Thoracic aorta (tissue), 2 donors: ENCODE measurements around the gene CTNNA3. TPM values are rescaled to one million over a fixed set of nuclear protein-coding genes. Genes with fewer than 3 reads are reported as not detected.

Experiments used
- ATAC-seq: fragments of 150-250 bp; one replicate; pipeline ENCODE4 v1.8.0; 2017; ENCODE audit warnings: low read depth; ENCODE audit not compliant: insufficient number of reproducible peaks, low FRiP score
- DNase-seq: peaks from one replicate; pipeline ENCODE4 v3.0.0-alpha.2; 2020; ENCODE audit warnings: low spot score
- H3K27ac ChIP-seq, 2 donors: fragments of 200-600 bp; sonication (generic); 1 replicate in 1 of 2; 2 replicates in 1 of 2; pipeline ENCODE4 v1.5.1; 2016; ENCODE audit warnings: mild to moderate bottlenecking in 2 of 2, moderate library complexity in 2 of 2
- H3K27me3 ChIP-seq: fragments of 200-600 bp; sonication (generic); replicated peaks from 2 replicates; pipeline ENCODE4 v1.6.0; 2016; ENCODE audit warnings: mild to moderate bottlenecking; ENCODE audit not compliant: insufficient read depth
- H3K36me3 ChIP-seq: fragments of 200-600 bp; sonication (generic); one replicate; pipeline ENCODE4 v1.5.1; 2016
- H3K4me1 ChIP-seq, 2 donors: fragments of 200-600 bp; sonication (generic); 1 replicate in 1 of 2; 2 replicates in 1 of 2; pipeline versions ENCODE4 v1.5.1 to v1.6.0; 2016; ENCODE audit warnings: low read depth in 2 of 2, mild to moderate bottlenecking in 1 of 2; ENCODE audit not compliant: control insufficient read depth in 1 of 2
- H3K4me3 ChIP-seq: fragments of 200-600 bp; sonication (generic); 2 replicates; pipeline ENCODE4 v1.5.1; 2016; ENCODE audit warnings: mild to moderate bottlenecking
- H3K9me3 ChIP-seq: fragments of 200-600 bp; sonication (generic); 2 replicates; pipeline ENCODE4 v1.5.1; 2016
- total RNA-seq, 2 donors: library from RNA; depleted of rRNA; stranded (reverse); fragments of >200 nt; gene quantifications; one replicate each; pipeline versions ENCODE4 v1.1.0 to v1.2.3, GENCODE V29; 2016
- TF ChIP-seq, protein P1 (sequence below): fragments of 200-600 bp; sonication (generic); IDR thresholded peaks from one replicate; pipeline ENCODE4 v1.5.1; 2019; ENCODE audit warnings: antibody characterized with exemption

The CTNNA3 gene
- total RNA-seq, 2 donors from 2014 or later: 0.95 to 1.2 TPM

DNA sequence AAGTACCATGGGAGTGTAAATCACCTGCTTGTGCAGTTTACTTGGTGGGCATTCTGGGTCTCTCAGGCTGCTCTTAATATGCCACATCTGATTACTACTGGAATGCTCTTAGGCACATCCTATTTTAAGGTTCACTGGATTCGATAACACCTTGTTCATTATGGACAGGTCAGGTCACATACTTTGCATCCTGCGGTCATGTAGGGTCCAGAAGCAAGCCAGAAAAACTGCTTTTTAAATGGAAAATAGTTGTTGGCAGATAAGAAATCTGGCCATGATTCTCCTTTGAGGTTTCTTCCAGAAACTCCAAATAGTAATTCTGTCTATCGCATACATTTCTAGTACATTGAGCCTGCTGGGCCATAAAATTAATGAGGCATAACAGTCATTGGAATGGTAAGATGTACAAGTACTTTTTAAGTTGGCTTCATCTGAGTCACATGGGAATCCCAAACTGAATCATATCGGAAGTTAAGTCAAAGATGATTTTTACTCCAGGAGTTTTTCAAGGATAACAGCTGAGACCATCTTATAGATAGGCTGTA, 398.3 kb downstream of the CTNNA3 start:
- no peaks in the 10 kb centered on the region for H3K4me1 ChIP-seq

DNA sequence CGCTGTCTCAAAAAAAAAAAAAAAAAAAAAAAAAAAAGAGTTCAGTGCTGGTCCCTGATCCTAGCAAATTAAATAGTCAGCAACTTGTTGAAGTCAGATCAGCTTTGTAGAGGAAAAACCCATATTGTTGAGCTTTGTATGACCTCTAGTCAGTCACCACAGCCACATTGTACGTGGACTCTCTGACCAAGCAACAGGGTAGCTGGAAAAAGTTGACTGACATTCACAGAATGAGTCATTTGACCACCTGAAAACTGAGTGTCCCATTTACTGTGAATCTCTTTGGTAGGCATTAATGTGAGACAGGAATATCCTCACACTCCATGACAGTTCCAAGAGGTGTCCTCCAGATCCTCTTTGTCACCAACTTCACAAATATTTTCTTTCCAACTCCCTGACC, 399.1 kb downstream of the CTNNA3 start:
- Histone ChIP-seq H3K4me3 (no peak overlapping the region), H3K36me3 (no peaks in the 10 kb centered on the region), H3K4me1 (no peaks in the 10 kb centered on the region), H3K27ac (no peak overlapping the region), H3K27me3 (no peaks in the 10 kb centered on the region), H3K9me3 (no peaks in the 10 kb centered on the region)
- ATAC-seq: no peak
- TF ChIP-seq, protein P1, sequence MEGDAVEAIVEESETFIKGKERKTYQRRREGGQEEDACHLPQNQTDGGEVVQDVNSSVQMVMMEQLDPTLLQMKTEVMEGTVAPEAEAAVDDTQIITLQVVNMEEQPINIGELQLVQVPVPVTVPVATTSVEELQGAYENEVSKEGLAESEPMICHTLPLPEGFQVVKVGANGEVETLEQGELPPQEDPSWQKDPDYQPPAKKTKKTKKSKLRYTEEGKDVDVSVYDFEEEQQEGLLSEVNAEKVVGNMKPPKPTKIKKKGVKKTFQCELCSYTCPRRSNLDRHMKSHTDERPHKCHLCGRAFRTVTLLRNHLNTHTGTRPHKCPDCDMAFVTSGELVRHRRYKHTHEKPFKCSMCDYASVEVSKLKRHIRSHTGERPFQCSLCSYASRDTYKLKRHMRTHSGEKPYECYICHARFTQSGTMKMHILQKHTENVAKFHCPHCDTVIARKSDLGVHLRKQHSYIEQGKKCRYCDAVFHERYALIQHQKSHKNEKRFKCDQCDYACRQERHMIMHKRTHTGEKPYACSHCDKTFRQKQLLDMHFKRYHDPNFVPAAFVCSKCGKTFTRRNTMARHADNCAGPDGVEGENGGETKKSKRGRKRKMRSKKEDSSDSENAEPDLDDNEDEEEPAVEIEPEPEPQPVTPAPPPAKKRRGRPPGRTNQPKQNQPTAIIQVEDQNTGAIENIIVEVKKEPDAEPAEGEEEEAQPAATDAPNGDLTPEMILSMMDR: no peak
- no peak for DNase-seq

More for the DNA sequence above, 398.3 kb downstream of the CTNNA3 start:
- Histone ChIP-seq H3K27ac (no peak overlapping the region), H3K9me3 (no peaks in the 10 kb centered on the region), H3K36me3 (no peaks in the 10 kb centered on the region), H3K27me3 (no peaks in the 10 kb centered on the region), H3K4me3 (no peak overlapping the region)
- TF ChIP-seq, protein P1: no peak
- ATAC-seq: no peak
- no peak for DNase-seq

DNA sequence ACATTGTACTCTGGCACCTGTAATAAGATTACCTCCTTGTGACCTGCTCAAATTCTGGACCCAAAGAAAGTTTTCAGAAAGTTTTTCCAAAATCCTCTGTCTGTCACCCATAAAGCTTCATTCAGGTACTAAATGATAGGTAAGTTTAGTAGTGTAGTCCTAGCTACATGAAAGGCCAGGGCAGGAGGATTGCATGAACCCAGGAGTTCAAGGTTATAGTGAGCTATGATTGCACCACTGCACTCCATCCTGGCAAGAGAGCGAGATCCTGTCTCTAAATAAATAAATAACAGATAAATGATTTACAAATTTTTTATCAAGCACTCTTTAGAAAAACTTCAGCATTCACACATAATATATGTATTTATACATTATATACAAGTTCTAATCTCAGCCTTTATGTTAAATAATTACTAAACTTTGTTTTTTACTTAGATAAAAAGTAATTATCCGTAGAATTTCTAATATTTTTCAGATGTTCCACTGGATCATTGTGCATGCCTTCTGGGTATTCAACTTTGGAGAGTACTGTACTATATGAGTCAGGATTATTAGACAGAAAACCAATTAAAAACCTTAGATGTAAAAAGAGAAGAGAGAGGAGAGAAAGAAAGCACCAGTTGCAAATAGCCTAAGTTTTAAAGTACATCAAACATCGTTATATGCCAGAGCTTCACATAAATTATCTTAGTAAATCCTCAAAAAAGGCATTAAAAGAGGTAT, 407.1 kb downstream of the CTNNA3 start:
- ATAC-seq (no peak), DNase-seq (no peak)
- H3K36me3 ChIP-seq: no peaks in the 10 kb centered on the region
- H3K4me3 ChIP-seq: no peak overlapping the region
- H3K9me3 ChIP-seq: no peaks in the 10 kb centered on the region
- TF ChIP-seq, protein P1: no peak
- H3K4me1 ChIP-seq: no peaks in the 10 kb centered on the region
- no peaks in the 10 kb centered on the region for H3K27me3 ChIP-seq
- no peak overlapping the region for H3K27ac ChIP-seq

DNA sequence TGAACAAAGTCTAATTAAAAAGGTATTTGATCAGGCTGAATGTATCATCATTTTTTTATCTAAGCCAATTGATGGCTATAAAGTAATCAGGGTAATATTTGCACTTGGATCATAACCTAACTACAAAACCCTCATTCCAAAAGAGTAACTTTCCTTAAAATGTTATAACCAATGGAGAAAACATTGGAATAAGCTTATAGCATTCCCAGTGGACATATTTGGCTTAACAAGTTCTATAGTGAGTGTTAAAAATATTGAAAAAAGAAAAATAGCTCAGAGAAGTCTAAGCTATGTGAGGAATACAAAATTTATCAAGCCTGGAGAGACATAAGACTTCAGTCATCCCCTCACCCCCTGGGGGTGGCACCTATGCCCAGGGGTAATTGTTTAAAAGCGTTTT, 411.4 kb downstream of the CTNNA3 start:
- DNase-seq (no peak), ATAC-seq (no peak)
- Histone ChIP-seq H3K4me1 (no peaks in the 10 kb centered on the region), H3K4me3 (no peak overlapping the region), H3K36me3 (no peaks in the 10 kb centered on the region), H3K9me3 (no peaks in the 10 kb centered on the region), H3K27ac (no peak overlapping the region), H3K27me3 (no peaks in the 10 kb centered on the region)
- TF ChIP-seq, protein P1: no peak

DNA sequence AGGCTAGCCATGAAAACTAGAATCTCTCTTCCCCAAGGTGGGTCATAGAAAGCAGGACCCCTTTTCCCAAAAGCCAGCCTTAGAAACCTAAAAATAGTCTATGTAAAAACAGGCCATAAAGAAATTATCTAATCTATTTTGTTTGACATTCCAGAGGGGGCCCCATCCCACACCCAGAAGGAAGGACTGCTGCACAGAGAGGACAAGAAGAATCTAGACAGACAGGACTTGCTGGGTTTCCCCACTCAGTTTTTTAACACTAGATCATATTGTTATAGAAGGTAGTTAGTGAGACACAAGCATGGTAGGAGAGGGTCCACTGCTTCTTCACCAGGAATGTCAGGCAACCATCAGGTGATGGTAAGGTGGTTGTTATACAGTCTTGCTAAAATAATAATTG, 413.1 kb downstream of the CTNNA3 start:
- no peaks in the 10 kb centered on the region for H3K27me3 ChIP-seq
- no peak overlapping the region for H3K27ac ChIP-seq
- no peaks in the 10 kb centered on the region for H3K36me3 ChIP-seq
- H3K9me3 ChIP-seq: no peaks in the 10 kb centered on the region
- H3K4me1 ChIP-seq: no peaks in the 10 kb centered on the region
- TF ChIP-seq, protein P1: no peak
- DNase-seq (no peak), ATAC-seq (no peak)
- no peak overlapping the region for H3K4me3 ChIP-seq
